Astrocyte of the spinal cord (primary cell): ENCODE measurements around the gene NDUFB2.

ENCODE experiments used
- DNase-seq: peaks from one replicate; pipeline ENCODE4 v3.0.0; 2011; ENCODE audit warnings: low read depth, low spot score
- H3K4me3 ChIP-seq: 2 replicates; pipeline ENCODE4 v1.5.1; 2011; ENCODE audit warnings: low read depth, mild to moderate bottlenecking, low read length, moderate library complexity
- in situ Hi-C: cut with HindIII; loops from 2 replicates; pipeline ENCODE4 v1.10.0; 2017; ENCODE audit warnings: low sequenced_read_pairs
- TF ChIP-seq, protein P1 (sequence below): IDR thresholded peaks from 2 replicates; pipeline ENCODE4 v1.5.1; 2012; ENCODE audit warnings: low read depth, mild to moderate bottlenecking, low read length, inconsistent platforms

NDUFB2 gene

DNA sequence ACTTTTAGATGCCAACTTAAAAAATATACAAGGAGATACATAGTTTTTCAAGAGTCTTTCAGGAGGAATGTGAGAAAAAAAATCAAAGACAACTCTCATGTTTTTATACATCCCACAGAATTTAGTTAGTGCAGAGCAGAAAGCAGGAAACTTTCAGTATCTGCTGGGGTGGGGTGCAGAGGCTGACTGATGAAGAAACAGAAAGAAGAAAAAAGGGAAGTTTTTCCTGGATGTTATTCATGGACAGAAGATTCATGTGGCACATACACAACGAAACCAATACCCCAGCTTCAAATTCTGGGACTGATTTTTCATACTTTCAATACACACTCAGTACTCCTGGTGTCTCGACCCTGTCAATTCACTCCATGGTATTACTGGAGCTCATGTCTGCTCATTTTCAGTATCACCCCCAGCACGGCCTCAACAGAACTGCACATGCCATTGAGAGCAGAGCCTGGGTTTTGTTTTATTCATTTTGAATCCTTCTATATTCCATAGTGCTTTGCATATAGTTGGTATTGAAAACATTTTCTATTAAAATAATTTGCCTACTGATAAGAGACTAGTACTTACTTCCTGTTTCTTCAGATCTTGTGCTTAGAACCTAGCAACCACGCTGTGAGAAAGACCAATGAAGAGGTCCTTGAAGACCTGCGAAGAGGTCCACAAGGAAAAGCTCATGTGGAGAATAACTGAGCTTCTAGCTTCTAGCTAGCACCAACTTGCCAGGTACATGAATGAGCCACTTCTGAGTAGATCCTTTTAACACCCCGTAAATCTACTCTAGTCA, 49.0 kb downstream of the NDUFB2 start:
- TF ChIP-seq, protein P1, sequence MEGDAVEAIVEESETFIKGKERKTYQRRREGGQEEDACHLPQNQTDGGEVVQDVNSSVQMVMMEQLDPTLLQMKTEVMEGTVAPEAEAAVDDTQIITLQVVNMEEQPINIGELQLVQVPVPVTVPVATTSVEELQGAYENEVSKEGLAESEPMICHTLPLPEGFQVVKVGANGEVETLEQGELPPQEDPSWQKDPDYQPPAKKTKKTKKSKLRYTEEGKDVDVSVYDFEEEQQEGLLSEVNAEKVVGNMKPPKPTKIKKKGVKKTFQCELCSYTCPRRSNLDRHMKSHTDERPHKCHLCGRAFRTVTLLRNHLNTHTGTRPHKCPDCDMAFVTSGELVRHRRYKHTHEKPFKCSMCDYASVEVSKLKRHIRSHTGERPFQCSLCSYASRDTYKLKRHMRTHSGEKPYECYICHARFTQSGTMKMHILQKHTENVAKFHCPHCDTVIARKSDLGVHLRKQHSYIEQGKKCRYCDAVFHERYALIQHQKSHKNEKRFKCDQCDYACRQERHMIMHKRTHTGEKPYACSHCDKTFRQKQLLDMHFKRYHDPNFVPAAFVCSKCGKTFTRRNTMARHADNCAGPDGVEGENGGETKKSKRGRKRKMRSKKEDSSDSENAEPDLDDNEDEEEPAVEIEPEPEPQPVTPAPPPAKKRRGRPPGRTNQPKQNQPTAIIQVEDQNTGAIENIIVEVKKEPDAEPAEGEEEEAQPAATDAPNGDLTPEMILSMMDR: no peak
- no peak for DNase-seq
- H3K4me3 ChIP-seq: no peak overlapping the region
- in situ Hi-C loops: no loop called here

GRCh38 chr7:140746751-140747150, 50.2 kb downstream of the NDUFB2 start:
- DNase-seq: no peak
- in situ Hi-C loops: no loop called here
- no peak overlapping the region for H3K4me3 ChIP-seq
- TF ChIP-seq, protein P1: no peak

DNA sequence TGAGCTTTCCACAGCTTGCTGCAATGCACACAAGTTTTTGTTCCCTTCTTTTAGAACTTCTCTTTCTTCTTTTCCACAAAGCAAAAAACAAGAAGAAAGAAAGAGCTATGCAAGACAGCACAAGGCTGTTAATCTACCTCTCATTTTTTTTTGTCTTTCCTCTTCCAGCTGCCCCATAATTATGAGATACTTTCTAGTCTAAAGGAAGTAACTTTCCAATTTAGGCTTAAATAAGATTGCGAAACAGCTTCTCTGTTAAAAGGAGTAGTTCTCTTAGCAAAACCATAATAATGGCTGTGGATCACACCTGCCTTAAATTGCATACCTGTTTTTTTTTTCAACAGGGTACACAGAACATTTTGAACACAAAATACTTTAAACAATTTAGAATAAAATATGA, 56.0 kb downstream of the NDUFB2 start:
- DNase-seq: no peak
- H3K4me3 ChIP-seq: no peak overlapping the region
- TF ChIP-seq, protein P1: no peak
- in situ Hi-C loops: no loop called here

GRCh38 chr7:140754506-140754905, 58.0 kb downstream of the NDUFB2 start:
- TF ChIP-seq, protein P1: no peak
- in situ Hi-C loops: no loop called here

More at GRCh38 chr7:140754506-140754905, 58.0 kb downstream of the NDUFB2 start:
- H3K4me3 ChIP-seq: no peak overlapping the region
- DNase-seq: no peak
